Erythroblast (primary cell): ENCODE data around the gene SV2B.

Source experiments
- GATA1 ChIP-seq: IDR thresholded peaks from 2 replicates; pipeline ENCODE4 v1.6.1; 2011; ENCODE audit warnings: low read depth, mild to moderate bottlenecking, control low read depth, low read length, moderate library complexity
- POLR2A ChIP-seq: IDR thresholded peaks from 2 replicates; pipeline ENCODE4 v1.6.1; 2011; ENCODE audit warnings: mild to moderate bottlenecking, low read length

DNA sequence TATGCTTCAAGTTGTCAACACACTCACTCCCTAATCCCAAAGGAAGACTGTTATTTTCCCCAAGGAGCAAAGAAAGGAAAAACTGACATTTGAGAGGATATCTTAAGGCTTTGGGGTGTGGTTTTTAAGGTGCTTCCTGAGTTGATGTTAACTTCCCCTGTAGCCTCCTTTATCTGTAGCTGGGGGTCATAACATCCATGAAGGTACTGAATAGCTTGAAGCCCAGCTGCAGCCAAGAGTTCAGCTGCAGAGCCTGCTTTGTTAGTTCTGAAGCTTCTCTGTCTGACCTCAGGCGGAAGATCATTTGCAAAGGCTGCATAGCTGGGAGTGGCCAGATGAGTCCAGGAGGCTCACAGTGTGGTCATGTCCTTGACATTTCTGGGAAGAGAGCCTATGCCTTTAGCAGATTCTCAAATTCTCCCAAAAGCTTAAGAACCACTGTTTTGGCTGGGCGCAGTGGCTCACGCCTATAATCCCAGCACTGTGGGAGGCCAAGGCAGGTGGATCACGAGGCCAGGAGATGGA lies 165.4 kb downstream of the SV2B start:
- TF ChIP-seq POLR2A, result no peak
- no peak for TF ChIP-seq GATA1
